Measurements from ENCODE around the gene MYO5A.

DNA sequence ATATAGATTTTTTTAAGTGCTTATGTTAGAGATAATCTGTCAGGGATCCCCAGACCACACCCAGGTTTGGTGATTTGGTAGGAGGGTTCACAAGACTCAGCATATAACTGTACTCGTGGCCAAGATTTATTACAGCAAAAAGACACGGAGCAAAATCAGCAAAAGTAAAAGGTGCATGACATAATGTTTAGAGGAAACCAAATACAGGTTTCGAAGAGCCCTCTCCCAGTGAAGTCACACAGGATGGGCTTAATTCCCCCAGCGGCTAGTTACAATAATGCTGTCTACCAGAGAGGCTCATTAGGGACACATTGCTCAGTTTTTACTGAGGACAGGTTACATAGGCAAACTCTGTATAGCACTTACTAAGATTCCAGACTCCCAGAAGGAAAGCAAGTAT, 36.5 kb downstream of the MYO5A start:
- TF ChIP-seq ZNF2 (tag by site-specific recombination; IDR thresholded peaks at IDR 0.05) (no peak), ZNF404 (tag by site-specific recombination; IDR thresholded peaks at IDR 0.05) (no peak)

Data from HEK293 (cell line).